Mucosa of rectum (tissue), 2 donors: ENCODE measurements around the gene GHRL.

ENCODE experiments used
- H3K27ac ChIP-seq, 2 donors: one replicate each; pipeline ENCODE4 v1.7.0; 2013; ENCODE audit warnings: inconsistent platforms in 2 of 2, low read depth in 2 of 2, low read length in 2 of 2
- H3K27me3 ChIP-seq, 2 donors: one replicate each; pipeline ENCODE4 v1.7.0; 2013; ENCODE audit warnings: low read length in 2 of 2; ENCODE audit not compliant: control insufficient read depth in 2 of 2, insufficient read depth in 2 of 2
- H3K36me3 ChIP-seq, 2 donors: one replicate each; pipeline ENCODE4 v1.7.0; 2013; ENCODE audit warnings: low read length in 2 of 2; ENCODE audit not compliant: control insufficient read depth in 2 of 2, insufficient read depth in 2 of 2
- H3K4me1 ChIP-seq, 2 donors: one replicate each; pipeline ENCODE4 v1.7.0; 2013; ENCODE audit warnings: low read length in 2 of 2, mild to moderate bottlenecking in 1 of 2; ENCODE audit not compliant: control insufficient read depth in 2 of 2, insufficient read depth in 2 of 2
- H3K4me3 ChIP-seq, 2 donors: one replicate each; pipeline ENCODE4 v1.7.0; 2013; ENCODE audit warnings: low read length in 2 of 2
- H3K9ac ChIP-seq, 2 donors: one replicate each; pipeline ENCODE4 v1.7.0; 2013; ENCODE audit warnings: low read length in 2 of 2, low read depth in 1 of 2, mild to moderate bottlenecking in 1 of 2
- H3K9me3 ChIP-seq, 2 donors: one replicate each; pipeline ENCODE4 v1.7.0; 2013; ENCODE audit warnings: low read length in 2 of 2; ENCODE audit not compliant: control insufficient read depth in 2 of 2
- donor health status: healthy.
- donor health status: Normal muscosa, but diverticular disease.

The GHRL gene

GRCh38 chr3:10238345-10239183 lies 54.2 kb downstream of the GHRL start:
- Histone ChIP-seq H3K9me3 (no peaks in the 10 kb centered on the region), H3K36me3 (peaks cover 0 to 8% of the 10 kb centered on the region in 2 donors)

More at GRCh38 chr3:10238345-10239183, 54.2 kb downstream of the GHRL start:
- H3K4me3 ChIP-seq, result no peak overlapping the region
- H3K27me3 ChIP-seq, result no peaks in the 10 kb centered on the region
- peaks cover 0 to 4% of the 10 kb centered on the region in 2 donors for H3K4me1 ChIP-seq
- H3K27ac ChIP-seq, result no peak overlapping the region
- H3K9ac ChIP-seq, result no peak overlapping the region
